PC-3 (cell line): ENCODE measurements around the gene ABCB8. TPM values are rescaled to one million over a fixed set of nuclear protein-coding genes. Genes with fewer than 3 reads are reported as not detected.
A peak's percentile ranks its signal among the peaks of the same experiment; 100 is the strongest.

Experiments used
- ATAC-seq: fragments of 200-7000 bp; cut with Tn5 transposase; 2 replicates; pipeline ENCODE4 v1.9.1; 2020; ENCODE audit warnings: mild to moderate bottlenecking, moderate library complexity
- BruUV-seq: library from RNA; stranded (reverse); fragments of 400-500 nt; replicated peaks from 2 replicates; lab custom pipeline; 2021; lab: Mats Ljungman, UMichigan
- CTCF ChIA-PET: fragments of 300-600 bp; sonication (Branson Sonifier 250); formaldehyde crosslinking; loops from one replicate; lab custom pipeline; 2022; ENCODE audit warnings: antibody characterized with exemption; lab: Charles Lee
- POLR2A ChIA-PET: fragments of 300-600 bp; sonication (Branson Sonifier 250); formaldehyde crosslinking; loops from one replicate; lab custom pipeline; 2022; ENCODE audit warnings: antibody characterized with exemption; ENCODE audit not compliant: unreplicated experiment; lab: Charles Lee
- DNase-seq: peaks from one replicate; pipeline ENCODE4 v3.0.0-alpha.2; 2015
- H2AFZ ChIP-seq: fragments of 300-600 bp; sonication (generic); 2 replicates; pipeline ENCODE4 v1.6.0; 2016; ENCODE audit warnings: antibody characterized with exemption, low read length
- H3F3A ChIP-seq: fragments of 300-600 bp; sonication (generic); one replicate; pipeline ENCODE4 v1.6.0; 2017; ENCODE audit warnings: antibody characterized with exemption, low read length, control low read depth, mild to moderate bottlenecking; ENCODE audit not compliant: unreplicated experiment
- H3K27ac ChIP-seq: fragments of 300-600 bp; sonication (generic); 2 replicates; pipeline ENCODE4 v1.5.1; 2016; ENCODE audit warnings: mild to moderate bottlenecking, low read length
- H3K27me3 ChIP-seq: fragments of 300-600 bp; sonication (generic); 2 replicates; pipeline ENCODE4 v1.6.1; 2016; ENCODE audit warnings: low read length, mixed read lengths
- H3K36me3 ChIP-seq: fragments of 300-600 bp; sonication (generic); 2 replicates; pipeline ENCODE4 v1.6.1; 2016; ENCODE audit warnings: low read depth, mixed run types, low read length, mixed read lengths
- H3K4me1 ChIP-seq: fragments of 300-600 bp; sonication (generic); 2 replicates; pipeline ENCODE4 v1.5.1; 2016; ENCODE audit warnings: low read length; ENCODE audit not compliant: insufficient read depth
- H3K4me2 ChIP-seq: fragments of 300-600 bp; sonication (generic); 2 replicates; pipeline ENCODE4 v1.6.0; 2016; ENCODE audit warnings: low read length
- H3K4me3 ChIP-seq: fragments of 300-600 bp; sonication (generic); 2 replicates; pipeline ENCODE4 v1.5.1; 2016; ENCODE audit warnings: mild to moderate bottlenecking, low read length, mixed read lengths
- H3K79me2 ChIP-seq: fragments of 300-600 bp; sonication (generic); 2 replicates; pipeline ENCODE4 v1.6.1; 2017; ENCODE audit warnings: low read length, mixed read lengths
- H3K9ac ChIP-seq: fragments of 300-600 bp; sonication (generic); 2 replicates; pipeline ENCODE4 v1.6.0; 2016; ENCODE audit warnings: mild to moderate bottlenecking, low read length
- H3K9me2 ChIP-seq: fragments of 300-600 bp; sonication (generic); replicated peaks from 2 replicates; pipeline ENCODE4 v1.6.1; 2016; ENCODE audit warnings: mixed run types, low read length, mixed read lengths
- H3K9me3 ChIP-seq: fragments of 300-600 bp; sonication (generic); 2 replicates; pipeline ENCODE4 v1.6.1; 2016; ENCODE audit warnings: low read length, mixed read lengths
- H4K20me1 ChIP-seq: fragments of 300-600 bp; sonication (generic); 2 replicates; pipeline ENCODE4 v1.6.1; 2016; ENCODE audit warnings: low read length, mixed read lengths
- EZH2 ChIP-seq: fragments of 300-600 bp; sonication (generic); IDR thresholded peaks from one replicate; pipeline ENCODE4 v1.6.1; 2017; ENCODE audit warnings: antibody characterized with exemption, mild to moderate bottlenecking, low read length; ENCODE audit not compliant: unreplicated experiment
- EZH2phosphoT487 ChIP-seq: fragments of 300-600 bp; sonication (generic); IDR thresholded peaks from 2 replicates; pipeline ENCODE4 v1.6.1; 2018; ENCODE audit warnings: mild to moderate bottlenecking, antibody characterized with exemption, low read length, borderline replicate concordance
- intact Hi-C: fragments of 100-400 bp; cut with micrococcal nuclease; formaldehyde crosslinking; loops from 2 replicates; pipeline ENCODE4 v1.9.0; 2023
- total RNA-seq: library from RNA; depleted of rRNA; stranded (reverse); fragments of >200 nt; gene quantifications from 2 replicates; pipeline ENCODE4 v1.2.3, GENCODE V29; 2014
- TF ChIP-seq, protein P1 (sequence below): fragments of 300-600 bp; sonication (generic); conservative IDR thresholded peaks from 2 replicates; pipeline ENCODE4 v1.5.1; 2017; ENCODE audit warnings: antibody characterized with exemption, low read depth, mild to moderate bottlenecking, low read length

ABCB8 gene
- total RNA-seq, 1 experiment from 2014 or later: 58.4 TPM

DNA sequence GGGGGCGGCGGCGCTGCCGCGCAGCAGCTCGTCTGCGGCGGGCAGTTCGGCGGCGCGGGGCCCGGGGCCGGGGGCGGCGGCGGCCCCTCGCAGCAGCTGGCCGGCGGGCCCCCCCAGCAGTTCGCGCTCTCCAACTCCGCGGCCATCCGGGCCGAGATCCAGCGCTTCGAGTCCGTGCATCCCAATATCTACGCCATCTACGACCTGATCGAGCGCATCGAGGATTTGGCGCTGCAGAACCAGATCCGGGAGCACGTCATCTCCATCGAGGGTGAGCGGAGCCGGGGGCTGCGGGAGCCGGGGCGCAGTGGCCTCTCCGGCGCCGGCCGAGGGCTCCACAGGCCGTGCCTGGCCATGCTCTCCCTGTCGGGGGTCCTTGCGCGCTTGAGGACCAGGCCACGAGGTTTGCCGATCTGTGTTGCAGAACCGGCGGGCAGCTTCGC is 58.6 kb downstream of the ABCB8 start:
- peak; percentile 30 for DNase-seq
- ChIA-PET POLR2A (no interaction called here), CTCF (no interaction called here)
- no TSS peak for BruUV-seq
- Histone ChIP-seq H3K27ac (peak overlapping the region; percentile 36), H3K36me3 (no peaks in the 10 kb centered on the region; the same call in 1 of the 2 replicates), H3K9ac (peak overlapping the region; percentile 87), H3F3A (no peaks in the 10 kb centered on the region), H3K4me1 (peaks cover 46% of the 10 kb centered on the region), H2AFZ (peak overlapping the region; percentile 82), H3K9me3 (no peaks in the 10 kb centered on the region), H4K20me1 (peaks cover 11% of the 10 kb centered on the region; the same call in 1 of the 2 replicates), H3K4me2 (peak overlapping the region; percentile 100), H3K4me3 (peak overlapping the region; percentile 99), H3K9me2 (no peaks in the 10 kb centered on the region), H3K79me2 (peaks cover 64% of the 10 kb centered on the region), H3K27me3 (no peaks in the 10 kb centered on the region)
- intact Hi-C loops: loop anchor here (1.0 kb wide), 1 partner anchor 29 kb away; no protein-coding TSS in a partner anchor
- ATAC-seq: 0 out of 2 replicates have a peak, but pooled peaks have one; percentile 0
- no peak for TF ChIP-seq EZH2
- TF ChIP-seq, protein P1, sequence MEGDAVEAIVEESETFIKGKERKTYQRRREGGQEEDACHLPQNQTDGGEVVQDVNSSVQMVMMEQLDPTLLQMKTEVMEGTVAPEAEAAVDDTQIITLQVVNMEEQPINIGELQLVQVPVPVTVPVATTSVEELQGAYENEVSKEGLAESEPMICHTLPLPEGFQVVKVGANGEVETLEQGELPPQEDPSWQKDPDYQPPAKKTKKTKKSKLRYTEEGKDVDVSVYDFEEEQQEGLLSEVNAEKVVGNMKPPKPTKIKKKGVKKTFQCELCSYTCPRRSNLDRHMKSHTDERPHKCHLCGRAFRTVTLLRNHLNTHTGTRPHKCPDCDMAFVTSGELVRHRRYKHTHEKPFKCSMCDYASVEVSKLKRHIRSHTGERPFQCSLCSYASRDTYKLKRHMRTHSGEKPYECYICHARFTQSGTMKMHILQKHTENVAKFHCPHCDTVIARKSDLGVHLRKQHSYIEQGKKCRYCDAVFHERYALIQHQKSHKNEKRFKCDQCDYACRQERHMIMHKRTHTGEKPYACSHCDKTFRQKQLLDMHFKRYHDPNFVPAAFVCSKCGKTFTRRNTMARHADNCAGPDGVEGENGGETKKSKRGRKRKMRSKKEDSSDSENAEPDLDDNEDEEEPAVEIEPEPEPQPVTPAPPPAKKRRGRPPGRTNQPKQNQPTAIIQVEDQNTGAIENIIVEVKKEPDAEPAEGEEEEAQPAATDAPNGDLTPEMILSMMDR: no peak
- no peak for TF ChIP-seq EZH2phosphoT487

DNA sequence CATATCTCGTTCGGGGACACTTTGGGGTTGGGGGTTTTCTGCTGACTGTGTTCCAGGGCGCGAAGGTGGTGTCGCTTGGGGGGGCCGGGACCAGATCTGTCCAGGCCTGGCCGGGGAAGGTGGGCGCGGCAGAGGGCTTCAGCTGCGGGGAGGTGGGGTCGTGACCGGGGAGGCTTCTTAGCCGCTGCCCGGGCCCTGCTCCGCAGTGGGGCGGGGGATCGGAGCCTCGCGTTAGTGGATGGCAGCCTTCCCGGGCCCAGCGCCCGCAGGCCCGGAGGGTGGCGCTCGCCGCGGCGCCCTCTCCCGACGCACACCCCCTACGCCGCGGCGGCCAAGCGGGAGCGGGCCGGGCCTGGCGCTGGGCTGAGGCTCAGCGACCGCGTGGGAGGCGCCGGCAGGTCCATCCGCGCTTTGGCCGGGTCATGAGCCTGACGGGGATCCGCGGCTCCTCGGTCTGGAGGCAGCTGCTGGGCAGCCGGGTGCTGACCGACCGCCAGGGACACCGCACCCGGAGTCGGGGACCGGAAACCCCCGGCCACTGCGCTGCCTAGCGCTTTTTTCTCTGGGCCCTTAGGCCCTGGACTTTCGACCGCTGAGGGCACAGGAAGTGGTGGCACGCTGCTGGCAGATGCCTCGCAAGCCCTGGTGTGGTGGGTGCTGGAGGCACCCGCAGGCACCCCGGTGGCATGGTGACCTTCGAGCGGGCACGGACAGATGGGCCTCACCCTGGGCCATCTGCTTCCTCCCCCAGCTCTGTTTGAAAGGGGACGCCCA is 59.2 kb downstream of the ABCB8 start:
- TF ChIP-seq, protein P1: peak; percentile 36; the same call in 1 of the 2 replicates
- TF ChIP-seq EZH2: no peak
- CTCF ChIA-PET: no interaction called here
- H3K36me3 ChIP-seq: no peaks in the 10 kb centered on the region; the same call in 1 of the 2 replicates
- H3K9me3 ChIP-seq: no peaks in the 10 kb centered on the region
- intact Hi-C loops: no loop called here
- peak overlapping the region; percentile 99 for H3K4me3 ChIP-seq
- peaks cover 40% of the 10 kb centered on the region for H3K4me1 ChIP-seq
- ATAC-seq (peak; percentile 7), DNase-seq (peak; percentile 51)
- no peaks in the 10 kb centered on the region for H3K27me3 ChIP-seq
- H3K9me2 ChIP-seq: no peaks in the 10 kb centered on the region
- no peaks in the 10 kb centered on the region for H3F3A ChIP-seq
- H4K20me1 ChIP-seq: peaks cover 17% of the 10 kb centered on the region
- peaks cover 64% of the 10 kb centered on the region for H3K79me2 ChIP-seq
- peak overlapping the region; percentile 42 for H3K27ac ChIP-seq
- peak overlapping the region; percentile 100 for H3K4me2 ChIP-seq
- no TSS peak for BruUV-seq
- peak overlapping the region; percentile 87 for H3K9ac ChIP-seq
- POLR2A ChIA-PET: no interaction called here
- peak overlapping the region; percentile 82 for H2AFZ ChIP-seq
